ENCODE data around the gene C20orf96.
"Not testable (repeated sequence)": the region's sequence is repeated elsewhere in the genome, so short reads cannot be mapped to it uniquely, and the experiment has no call there.

The C20orf96 gene

GRCh38 chr20:290084-290831 is at the start of gene C20orf96:
Gene C20orf96 (minus strand): TSS chr20:290750. CDS start chr20:290610, 140 bp downstream.
- peak; percentile 67 for DNase-seq (ENCODE audit: low read depth)

DNA sequence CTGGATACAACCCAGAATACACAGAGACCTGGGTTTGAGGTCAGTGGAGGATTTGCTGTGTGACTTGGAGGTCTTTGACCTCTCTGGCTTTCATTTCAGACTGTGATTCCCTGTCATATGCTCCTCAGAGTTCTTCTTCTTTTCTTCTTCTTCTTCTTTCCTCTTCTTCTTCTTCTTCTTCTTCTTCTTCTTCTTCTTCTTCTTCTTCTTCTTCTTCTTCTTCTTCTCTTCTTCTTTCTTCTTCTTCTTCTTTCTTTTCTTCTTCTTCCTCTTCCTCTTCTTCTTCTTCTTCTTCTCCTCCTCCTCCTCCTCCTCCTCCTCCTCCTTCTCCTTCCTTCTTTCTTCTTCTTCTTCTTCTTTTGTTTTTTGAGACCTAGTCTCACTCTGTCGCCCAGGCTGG is 45.5 kb upstream of the C20orf96 start:
- DNase-seq (ENCODE audit: low read depth): not testable (repeated sequence)

GRCh38 chr20:334578-334977 is 44.0 kb upstream of the C20orf96 start:
- DNase-seq (ENCODE audit: low read depth): no peak

DNA sequence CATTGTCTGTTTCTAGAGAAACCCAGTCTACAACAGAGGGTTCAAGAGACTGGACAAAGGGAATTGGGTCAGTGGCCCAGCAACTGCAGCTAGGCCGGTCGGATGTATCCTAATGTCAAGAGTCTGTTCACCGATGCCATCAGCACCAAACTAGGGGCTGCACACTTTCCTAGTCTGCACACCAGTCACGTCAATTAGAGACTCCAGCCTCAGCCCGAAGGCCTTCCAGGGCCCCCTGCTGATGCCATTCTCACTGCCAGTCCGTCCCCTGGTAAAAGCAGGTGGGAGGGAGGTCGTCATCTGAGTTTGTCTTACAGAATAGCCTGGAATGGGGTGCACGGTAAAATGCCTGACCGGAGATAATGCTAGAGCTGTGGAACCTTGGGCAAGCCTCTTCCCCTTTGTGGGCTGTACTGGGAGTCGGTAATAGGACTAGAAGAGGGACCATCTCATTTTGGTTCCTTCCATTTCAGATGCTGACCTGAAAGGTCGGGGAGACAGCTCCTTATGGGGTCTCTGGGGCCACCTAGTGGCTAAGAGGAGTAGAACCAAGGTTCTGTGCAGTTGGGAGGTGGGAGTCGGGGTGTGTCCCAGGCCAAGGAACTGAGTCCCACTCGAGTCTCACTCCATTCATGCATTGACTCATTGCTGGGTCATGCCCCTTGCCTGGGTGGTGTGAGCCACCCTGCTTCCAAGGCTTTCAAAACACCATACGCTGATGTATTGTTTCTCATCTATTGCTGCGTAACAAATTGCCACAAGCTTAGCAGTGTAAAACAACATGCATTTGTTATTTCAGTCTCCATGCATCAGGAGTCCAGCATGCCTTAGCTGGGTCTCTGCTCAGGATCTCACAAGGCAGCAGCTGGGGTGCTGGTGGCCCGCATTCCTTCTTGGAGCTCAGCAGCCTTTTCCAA is 39.9 kb upstream of the C20orf96 start:
- no peak for DNase-seq (ENCODE audit: low read depth)

DNA sequence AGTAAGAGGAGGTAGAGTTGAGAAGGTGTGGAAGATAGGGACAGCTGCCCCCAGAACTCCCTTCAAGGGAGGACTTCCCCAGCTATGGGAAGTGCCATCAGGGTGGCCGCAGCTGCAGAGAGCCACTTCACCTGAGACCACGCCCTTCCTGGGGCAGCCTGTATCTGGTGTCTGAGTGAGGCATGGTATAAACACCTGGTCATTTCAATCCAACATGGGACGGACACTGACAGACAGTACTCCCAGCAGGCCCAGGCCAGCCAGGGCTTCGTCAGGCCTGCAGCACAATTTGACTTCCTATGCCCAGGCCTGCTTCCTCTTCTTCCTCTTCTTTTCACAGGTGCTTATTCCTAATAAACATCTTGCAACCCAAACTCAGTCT is 39.3 kb upstream of the C20orf96 start:
- no peak for DNase-seq (ENCODE audit: low read depth)

GRCh38 chr20:328975-329695 is 38.6 kb upstream of the C20orf96 start:
- no peak for DNase-seq (ENCODE audit: low read depth)

DNA sequence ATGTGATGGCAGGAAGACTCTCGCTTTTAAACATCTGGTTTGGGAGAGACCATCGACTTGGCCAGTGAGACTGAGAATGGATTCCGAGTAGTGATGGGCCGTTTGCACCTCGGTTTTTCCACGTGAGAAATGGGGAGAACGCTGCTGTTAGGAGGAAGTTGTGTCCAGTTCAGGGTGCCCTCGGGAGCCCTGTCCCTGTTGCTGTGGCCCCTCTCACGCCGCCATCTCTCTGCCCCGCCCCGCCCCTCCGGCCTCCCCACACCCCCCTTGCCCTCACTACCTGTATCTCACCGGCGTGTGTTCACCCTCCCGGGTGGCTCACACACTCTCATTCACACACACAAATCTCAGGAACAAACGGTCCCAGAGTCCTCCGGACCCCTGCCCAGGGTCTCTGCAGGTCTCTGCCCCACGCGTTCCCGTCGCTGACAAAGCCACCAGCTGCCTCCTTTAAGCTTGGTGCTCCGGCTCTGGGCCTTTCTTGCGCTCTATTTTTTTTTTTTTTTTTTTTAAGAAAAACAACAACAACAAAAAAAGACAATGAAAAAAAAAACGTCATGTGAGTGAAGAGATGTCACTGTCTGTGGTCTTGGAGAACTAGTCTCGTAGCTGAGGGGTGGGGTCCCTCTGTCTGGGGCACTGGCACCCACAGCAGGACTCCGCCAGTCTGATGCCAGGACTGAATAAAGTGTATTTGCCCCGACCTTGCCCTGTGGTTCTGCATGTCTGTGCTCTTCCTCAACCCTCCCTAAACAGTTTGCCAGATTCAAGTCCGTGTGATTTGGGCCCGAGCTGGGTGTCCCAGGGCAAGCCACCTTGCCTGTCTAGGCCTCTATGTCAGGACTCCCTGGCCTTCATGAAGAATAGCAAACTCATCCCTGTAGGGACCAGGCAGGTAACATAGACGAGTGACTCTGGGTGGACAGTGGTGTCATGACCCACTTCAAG is 37.8 kb upstream of the C20orf96 start:
- DNase-seq (ENCODE audit: low read depth): no peak

GRCh38 chr20:327186-328026 is 36.9 kb upstream of the C20orf96 start:
- peak; percentile 48 for DNase-seq (ENCODE audit: low read depth)

DNA sequence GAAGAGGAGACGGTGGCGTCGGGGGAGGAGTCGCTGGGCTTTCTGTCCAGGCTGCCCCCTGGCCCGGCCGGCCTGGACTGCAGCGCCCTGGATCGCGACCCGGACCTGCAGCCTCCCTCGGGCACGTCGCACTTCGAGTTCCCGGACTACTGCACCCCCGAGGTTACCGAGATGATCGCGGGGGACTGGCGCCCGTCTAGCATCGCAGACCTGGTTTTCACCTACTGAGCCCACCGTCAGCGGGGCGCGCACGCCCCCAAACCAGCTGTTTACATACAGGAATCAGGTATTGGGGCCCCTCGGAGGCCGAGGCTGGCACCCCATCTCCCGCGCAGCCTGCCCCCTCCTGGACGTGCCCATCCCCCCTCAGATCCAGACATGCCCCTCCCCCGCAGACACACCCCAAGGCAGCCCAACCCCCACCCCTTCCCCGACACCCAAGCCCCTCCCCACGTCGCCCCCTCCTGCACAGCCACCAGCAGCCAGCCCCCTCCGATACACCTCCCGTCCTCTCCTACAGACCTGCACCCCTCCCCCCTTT is 36.2 kb upstream of the C20orf96 start:
- DNase-seq (ENCODE audit: low read depth): no peak

DNA sequence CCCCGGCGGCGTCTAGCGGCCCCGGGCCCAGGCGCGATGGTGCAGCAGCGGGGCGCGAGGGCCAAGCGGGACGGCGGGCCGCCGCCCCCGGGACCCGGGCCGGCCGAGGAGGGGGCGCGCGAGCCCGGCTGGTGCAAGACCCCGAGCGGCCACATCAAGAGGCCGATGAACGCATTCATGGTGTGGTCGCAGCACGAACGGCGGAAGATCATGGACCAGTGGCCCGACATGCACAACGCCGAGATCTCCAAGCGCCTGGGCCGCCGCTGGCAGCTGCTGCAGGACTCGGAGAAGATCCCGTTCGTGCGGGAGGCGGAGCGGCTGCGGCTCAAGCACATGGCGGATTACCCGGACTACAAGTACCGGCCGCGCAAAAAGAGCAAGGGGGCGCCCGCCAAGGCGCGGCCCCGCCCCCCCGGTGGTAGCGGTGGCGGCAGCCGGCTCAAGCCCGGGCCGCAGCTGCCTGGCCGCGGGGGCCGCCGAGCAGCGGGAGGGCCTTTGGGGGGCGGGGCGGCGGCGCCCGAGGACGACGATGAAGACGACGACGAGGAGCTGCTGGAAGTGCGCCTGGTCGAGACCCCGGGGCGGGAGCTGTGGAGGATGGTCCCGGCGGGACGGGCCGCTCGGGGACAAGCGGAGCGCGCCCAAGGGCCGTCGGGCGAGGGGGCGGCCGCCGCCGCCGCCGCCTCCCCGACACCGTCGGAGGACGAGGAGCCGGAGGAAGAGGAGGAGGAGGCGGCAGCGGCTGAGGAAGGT is 35.5 kb upstream of the C20orf96 start:
- DNase-seq (ENCODE audit: low read depth): no peak

DNA sequence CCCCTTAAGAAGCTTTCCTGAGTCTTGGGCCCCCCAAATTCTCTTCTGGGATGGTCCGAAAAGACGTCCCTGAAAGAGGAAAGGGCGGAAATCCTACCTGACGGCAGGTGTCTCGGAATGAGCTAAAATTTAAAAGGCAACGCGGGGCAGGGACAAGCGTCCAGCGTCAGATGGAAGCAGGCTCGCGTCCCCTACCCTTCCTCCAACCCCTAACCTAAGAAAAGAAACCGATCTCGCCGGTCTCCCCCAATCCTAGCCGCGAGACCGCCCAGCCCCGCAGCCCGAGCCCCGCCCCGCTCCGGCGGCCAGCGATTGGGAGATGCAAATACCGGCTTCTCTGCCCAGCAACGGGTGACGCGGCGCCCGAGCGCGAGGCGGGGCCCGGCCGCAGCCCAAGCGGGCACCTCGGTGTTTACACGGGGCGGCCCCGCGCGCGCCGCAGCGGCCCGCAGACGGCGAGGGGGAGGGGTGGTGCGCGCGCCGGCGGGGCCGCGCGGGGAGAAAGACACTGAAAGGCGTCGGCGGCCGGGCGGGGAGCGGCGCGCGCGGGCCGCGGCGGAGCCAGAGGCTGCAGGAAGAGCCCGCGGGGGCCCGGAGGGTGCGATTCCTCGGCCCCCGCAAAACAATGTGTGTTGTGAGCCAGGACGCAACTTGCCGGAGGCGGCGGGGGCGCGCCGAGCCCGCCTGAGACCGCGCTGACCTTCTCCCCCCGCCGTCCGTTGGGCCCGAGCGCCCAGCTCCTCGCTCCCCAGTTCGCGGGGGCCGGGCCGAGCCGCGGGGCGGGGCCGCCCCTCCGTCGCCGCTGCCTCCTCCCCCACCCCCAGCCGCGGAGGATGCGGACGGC is 34.7 kb upstream of the C20orf96 start, which contains the start of gene SOX12:
Gene SOX12, plus strand, starts transcription at position 508 of the 844 bp plus-strand sequence. CDS start 373 bp downstream, outside the sequence.
- DNase-seq (ENCODE audit: low read depth): peak; percentile 97

GRCh38 chr20:324177-325044 is 33.9 kb upstream of the C20orf96 start:
- DNase-seq (ENCODE audit: low read depth): peak; percentile 84

DNA sequence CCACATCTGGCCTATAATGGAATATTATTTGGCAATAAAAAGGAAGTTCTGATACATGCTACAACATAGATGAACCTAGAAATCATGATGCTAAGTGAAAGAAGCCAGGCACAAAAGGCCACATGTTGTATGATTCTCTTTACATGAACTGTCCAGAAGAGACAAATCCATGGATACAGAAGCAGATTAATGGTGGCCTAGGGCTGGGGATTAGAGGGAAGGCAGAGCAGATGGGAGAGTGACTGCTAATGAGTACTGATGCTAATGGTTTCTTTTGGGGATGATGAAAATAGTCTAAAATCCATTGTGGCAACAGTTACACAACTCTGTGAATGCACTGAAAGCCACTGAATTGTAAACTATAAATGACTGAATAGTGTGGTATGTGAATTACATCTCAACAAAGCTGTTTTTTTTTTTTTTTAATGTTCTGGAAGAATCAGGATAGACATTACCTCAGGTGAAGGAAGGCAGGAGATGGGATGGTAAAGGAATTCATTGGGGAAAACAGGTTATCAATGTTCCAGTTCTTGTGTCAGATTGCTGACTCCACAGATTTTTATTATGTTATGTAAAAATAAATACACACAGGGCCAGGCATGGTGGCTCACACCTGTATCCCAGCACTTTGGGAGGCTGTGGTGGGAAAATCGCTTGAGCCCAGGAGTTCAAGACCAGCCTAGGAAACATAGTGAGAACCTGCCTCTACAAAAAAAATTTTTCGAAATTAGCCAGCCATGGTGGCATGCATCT is 25.9 kb upstream of the C20orf96 start:
- no peak for DNase-seq (ENCODE audit: low read depth)

GRCh38 chr20:313948-314347 is 23.4 kb upstream of the C20orf96 start:
- no peak for DNase-seq (ENCODE audit: low read depth)

DNA sequence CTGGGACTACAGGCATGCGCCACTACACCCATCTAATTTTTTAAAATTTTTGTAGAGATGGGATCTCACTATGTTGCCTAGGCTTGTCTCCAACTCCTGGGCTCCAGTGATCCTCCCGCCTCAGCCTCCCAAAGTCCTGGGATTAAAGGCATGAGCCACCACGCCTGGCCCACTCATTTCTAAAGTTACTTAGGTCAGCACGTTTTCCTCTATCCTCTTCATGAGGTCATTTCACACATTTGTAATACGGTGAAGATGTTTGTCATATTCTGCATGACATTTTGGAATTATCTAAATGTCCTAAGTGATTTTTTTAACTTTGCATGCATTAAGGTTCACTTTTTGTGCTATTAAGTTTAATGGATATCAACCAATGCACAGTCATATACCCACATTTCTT is 22.9 kb upstream of the C20orf96 start:
- no peak for DNase-seq (ENCODE audit: low read depth)

DNA sequence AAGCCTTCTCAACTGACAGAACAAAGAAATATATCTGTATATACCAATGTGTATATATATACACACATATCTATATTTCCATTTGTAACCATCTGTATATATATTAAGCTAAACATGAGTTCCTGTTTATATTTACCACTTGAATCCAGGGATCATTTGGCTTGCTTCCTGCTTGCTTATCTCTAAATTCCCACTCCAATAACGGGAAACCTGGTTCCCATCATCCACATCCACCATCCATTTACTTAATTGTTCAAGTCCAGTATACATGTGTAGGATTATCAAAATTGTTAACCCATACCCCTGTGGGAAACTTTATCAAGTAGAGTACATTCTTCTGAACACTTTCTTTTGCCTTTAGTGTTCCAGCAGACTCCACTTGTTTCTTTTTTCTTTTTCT is 22.3 kb upstream of the C20orf96 start:
- DNase-seq (ENCODE audit: low read depth): no peak

DNA sequence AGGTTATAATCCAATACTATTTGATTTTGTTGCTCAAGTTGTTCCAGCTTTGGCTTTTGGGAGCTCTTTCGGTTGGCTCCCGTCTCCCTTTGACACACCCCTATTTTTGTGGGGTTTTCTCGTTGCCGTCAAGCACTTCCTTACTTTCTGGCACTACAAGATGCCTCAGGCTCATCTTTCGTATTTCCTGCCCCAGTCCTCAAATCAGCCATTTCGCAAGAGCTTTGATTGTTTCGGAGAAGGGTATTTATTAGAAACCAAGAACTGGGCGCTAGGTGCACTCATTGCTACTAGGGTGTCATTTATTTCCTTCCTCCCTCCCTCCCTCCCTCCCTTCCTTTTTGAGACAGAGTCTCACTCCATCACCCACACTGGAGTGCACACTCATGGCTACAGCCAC is 21.5 kb upstream of the C20orf96 start:
- DNase-seq (ENCODE audit: low read depth): no peak
